Measurements from ENCODE around the gene DNAJC13. TPM values are rescaled to one million over a fixed set of nuclear protein-coding genes. Genes with fewer than 3 reads are reported as not detected.

The DNAJC13 gene
- total RNA-seq, 2 donors from 2014 or later, result 39.4 to 40.5 TPM

GRCh38 chr3:132535575-132536441, 118.5 kb downstream of the DNAJC13 start:
- peaks cover 70% of the 10 kb centered on the region for H3K36me3 ChIP-seq (ENCODE audit: control insufficient read depth, insufficient read depth, low read length)
- no peak overlapping the region for H3K9ac ChIP-seq (ENCODE audit: extremely low read depth, low read length, poor library complexity, severe bottlenecking)
- H3K27ac Mint-ChIP-seq, result peak overlapping the region; percentile 18
- no peaks in the 10 kb centered on the region for H3K9me3 Mint-ChIP-seq
- H3K4me3 Mint-ChIP-seq, result no peak overlapping the region
- no peaks in the 10 kb centered on the region for H3K27me3 Mint-ChIP-seq (ENCODE audit: insufficient read depth)
- no peak overlapping the region for H3K27ac ChIP-seq (ENCODE audit: low read depth, low read length)
- peaks cover 46% of the 10 kb centered on the region for H3K36me3 Mint-ChIP-seq (ENCODE audit: low read depth)
- H3K27me3 ChIP-seq (ENCODE audit: control insufficient read depth, insufficient read depth, low read length, poor library complexity, severe bottlenecking), result no peaks in the 10 kb centered on the region
- peak; percentile 86 for DNase-seq
- peaks cover 19% of the 10 kb centered on the region for H3K4me1 Mint-ChIP-seq
- 74 to 100% methylated on average over 1 to 7 of the region's 7 CpGs for WGBS, 2 experiments (ENCODE audit: insufficient coverage in 1 of 2, insufficient read length in 1 of 2)
- H3K9me3 ChIP-seq (ENCODE audit: control insufficient read depth, low read length), result no peaks in the 10 kb centered on the region
- H3K4me1 ChIP-seq (ENCODE audit: control insufficient read depth, insufficient read depth, low read length), result peaks cover 17% of the 10 kb centered on the region
- H3K4me3 ChIP-seq (ENCODE audit: low read length), result no peak overlapping the region
- TF ChIP-seq, protein P1, sequence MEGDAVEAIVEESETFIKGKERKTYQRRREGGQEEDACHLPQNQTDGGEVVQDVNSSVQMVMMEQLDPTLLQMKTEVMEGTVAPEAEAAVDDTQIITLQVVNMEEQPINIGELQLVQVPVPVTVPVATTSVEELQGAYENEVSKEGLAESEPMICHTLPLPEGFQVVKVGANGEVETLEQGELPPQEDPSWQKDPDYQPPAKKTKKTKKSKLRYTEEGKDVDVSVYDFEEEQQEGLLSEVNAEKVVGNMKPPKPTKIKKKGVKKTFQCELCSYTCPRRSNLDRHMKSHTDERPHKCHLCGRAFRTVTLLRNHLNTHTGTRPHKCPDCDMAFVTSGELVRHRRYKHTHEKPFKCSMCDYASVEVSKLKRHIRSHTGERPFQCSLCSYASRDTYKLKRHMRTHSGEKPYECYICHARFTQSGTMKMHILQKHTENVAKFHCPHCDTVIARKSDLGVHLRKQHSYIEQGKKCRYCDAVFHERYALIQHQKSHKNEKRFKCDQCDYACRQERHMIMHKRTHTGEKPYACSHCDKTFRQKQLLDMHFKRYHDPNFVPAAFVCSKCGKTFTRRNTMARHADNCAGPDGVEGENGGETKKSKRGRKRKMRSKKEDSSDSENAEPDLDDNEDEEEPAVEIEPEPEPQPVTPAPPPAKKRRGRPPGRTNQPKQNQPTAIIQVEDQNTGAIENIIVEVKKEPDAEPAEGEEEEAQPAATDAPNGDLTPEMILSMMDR (conservative IDR thresholded peaks at IDR 0.05), result peak; percentile 87

DNA sequence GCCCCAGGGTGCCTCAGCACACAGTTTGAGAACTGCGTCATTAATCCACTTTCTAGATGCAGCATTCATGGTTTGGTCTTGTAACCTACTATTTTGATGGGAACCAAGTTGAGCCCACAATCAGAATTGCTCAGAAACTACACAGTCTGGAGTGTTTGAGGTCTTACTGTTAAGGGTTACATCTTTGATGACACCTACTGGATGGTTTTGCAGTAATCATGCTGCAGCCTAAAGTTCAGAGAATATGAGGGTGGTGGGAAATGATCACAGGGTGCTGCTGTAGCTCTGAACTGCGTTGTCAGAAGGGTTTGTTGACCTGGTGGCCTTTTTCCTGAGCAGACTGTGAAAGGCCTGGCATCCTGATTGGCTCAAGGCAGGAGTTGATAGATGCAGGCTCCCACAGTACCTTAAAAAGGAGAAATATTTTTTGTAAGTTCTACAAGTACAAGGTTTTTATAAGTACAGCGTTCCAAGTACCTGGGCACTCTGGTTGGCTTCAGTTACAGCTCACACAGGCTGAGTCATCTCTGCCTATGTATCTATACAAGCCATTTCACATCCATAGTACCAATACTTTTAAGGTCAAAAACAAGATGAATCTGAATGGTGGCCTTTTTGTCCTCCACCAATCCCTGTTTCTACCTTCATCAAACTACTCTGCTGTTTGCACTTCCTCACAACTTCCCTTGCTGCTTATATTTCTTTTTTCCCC, 119.3 kb downstream of the DNAJC13 start:
- TF ChIP-seq, protein P1 (conservative IDR thresholded peaks at IDR 0.05), result no peak
- Mint-ChIP-seq H3K36me3 (ENCODE audit: low read depth) (peaks cover 45% of the 10 kb centered on the region), H3K4me1 (peaks cover 19% of the 10 kb centered on the region), H3K27me3 (ENCODE audit: insufficient read depth) (no peaks in the 10 kb centered on the region), H3K27ac (no peak overlapping the region), H3K9me3 (no peaks in the 10 kb centered on the region), H3K4me3 (no peak overlapping the region)
- no peak for DNase-seq
- Histone ChIP-seq H3K9me3 (ENCODE audit: control insufficient read depth, low read length) (no peaks in the 10 kb centered on the region), H3K36me3 (ENCODE audit: control insufficient read depth, insufficient read depth, low read length) (peaks cover 64% of the 10 kb centered on the region), H3K4me1 (ENCODE audit: control insufficient read depth, insufficient read depth, low read length) (peaks cover 17% of the 10 kb centered on the region), H3K27me3 (ENCODE audit: control insufficient read depth, insufficient read depth, low read length, poor library complexity, severe bottlenecking) (no peaks in the 10 kb centered on the region), H3K27ac (ENCODE audit: low read depth, low read length) (no peak overlapping the region), H3K4me3 (ENCODE audit: low read length) (no peak overlapping the region), H3K9ac (ENCODE audit: extremely low read depth, low read length, poor library complexity, severe bottlenecking) (no peak overlapping the region)
- WGBS, 2 experiments (ENCODE audit: insufficient coverage in 1 of 2, insufficient read length in 1 of 2), result 88 to 93% methylated on average over 2 to 3 of the region's 3 CpGs

- Histone ChIP-seq H3K4me1 (ENCODE audit: control insufficient read depth, insufficient read depth, low read length) (peaks cover 17% of the 10 kb centered on the region), H3K27me3 (ENCODE audit: control insufficient read depth, insufficient read depth, low read length, poor library complexity, severe bottlenecking) (no peaks in the 10 kb centered on the region), H3K27ac (ENCODE audit: low read depth, low read length) (no peak overlapping the region), H3K36me3 (ENCODE audit: control insufficient read depth, insufficient read depth, low read length) (peaks cover 62% of the 10 kb centered on the region), H3K9ac (ENCODE audit: extremely low read depth, low read length, poor library complexity, severe bottlenecking) (no peak overlapping the region), H3K9me3 (ENCODE audit: control insufficient read depth, low read length) (no peaks in the 10 kb centered on the region), H3K4me3 (ENCODE audit: low read length) (no peak overlapping the region)
- Mint-ChIP-seq H3K36me3 (ENCODE audit: low read depth) (peaks cover 39% of the 10 kb centered on the region), H3K4me1 (peaks cover 19% of the 10 kb centered on the region), H3K4me3 (no peak overlapping the region), H3K27me3 (ENCODE audit: insufficient read depth) (no peaks in the 10 kb centered on the region), H3K27ac (no peak overlapping the region), H3K9me3 (no peaks in the 10 kb centered on the region)
- no peak for DNase-seq
- 94% methylated on average over 1 of the region's 1 CpG; no CpG with 5 or more reads in 1 of the 2 experiments for WGBS, 2 experiments (ENCODE audit: insufficient coverage in 1 of 2, insufficient read length in 1 of 2)
- TF ChIP-seq, protein P1 (conservative IDR thresholded peaks at IDR 0.05), result peak; percentile 36
These were observed 120.0 kb downstream of the DNAJC13 start for GRCh38 chr3:132537297-132537696.

Measured in endodermal cell (in vitro differentiated cells).